Measurements from ENCODE around the gene PHAF1.

DNA sequence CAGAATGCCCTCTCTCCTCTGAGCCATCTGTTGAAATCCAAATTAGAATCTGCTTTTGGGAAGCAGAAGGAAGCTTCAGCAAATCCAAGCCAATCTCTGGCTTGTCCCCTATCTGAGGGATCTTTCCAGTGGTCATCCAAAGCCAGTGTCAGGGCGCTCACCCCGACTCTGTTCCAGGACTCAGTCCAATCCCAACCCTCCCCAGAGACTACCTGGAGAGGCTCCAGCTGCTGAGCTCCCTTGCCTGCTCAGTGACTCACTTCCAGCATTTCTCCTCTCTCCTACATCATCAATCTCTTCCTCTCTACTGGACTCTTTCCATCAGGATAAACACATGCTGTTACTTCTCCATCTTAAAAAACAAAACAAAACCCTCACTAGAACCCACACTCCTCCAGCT, 71.6 kb downstream of the PHAF1 start:
- TF ChIP-seq EZH2phosphoT487 (IDR thresholded peaks at IDR 0.05; ENCODE audit: insufficient read depth, low read depth), result no peak
- TF ChIP-seq EZH2 (IDR thresholded peaks at IDR 0.05; ENCODE audit: insufficient read depth, poor library complexity, severe bottlenecking), result no peak

Measured in GM23248 (cell line).